Lower leg skin (tissue), 4 donors: ENCODE results near the gene ZBTB16. TPM values are rescaled to one million over a fixed set of nuclear protein-coding genes. Genes with fewer than 3 reads are reported as not detected.

Experiments
- DNase-seq, 2 donors: peaks; one replicate each; pipeline ENCODE4 v3.0.0-alpha.2; 2019; ENCODE audit warnings: low spot score in 2 of 2
- H3K4me3 ChIP-seq: fragments of 200-600 bp; sonication (generic); 2 replicates; pipeline ENCODE4 v1.5.1; 2017; ENCODE audit warnings: mild to moderate bottlenecking, low read depth; ENCODE audit not compliant: poor library complexity, severe bottlenecking
- POLR2A ChIP-seq, 2 donors: fragments of 450-650 bp; IDR thresholded peaks; one replicate each; pipeline ENCODE4 v1.6.1; 2016 to 2017; ENCODE audit warnings: antibody characterized with exemption in 2 of 2, mild to moderate bottlenecking in 1 of 2, moderate library complexity in 1 of 2
- WGBS, 2 donors: methylation state at CpG; one replicate each; pipeline ENCODE4 v1.1.5; 2018; 5-methylcytosine and 5-hydroxymethylcytosine counted together
- intact Hi-C: fragments of 100-400 bp; cut with DNase I; formaldehyde crosslinking; loops from one replicate; pipeline ENCODE4 v1.15.0; 2023; ENCODE audit warnings: low total_unique reads
- total RNA-seq, 4 donors: library from RNA; depleted of rRNA; stranded (reverse); fragments of >200 nt; gene quantifications; one replicate each; pipeline ENCODE4 v1.1.0, GENCODE V29; 2016
- TF ChIP-seq, protein P1 (sequence below), 3 donors: fragments of 450-650 bp; IDR thresholded peaks; one replicate each; pipeline ENCODE4 v1.5.1; 2016; ENCODE audit warnings: antibody characterized with exemption in 3 of 3, mild to moderate bottlenecking in 3 of 3, moderate library complexity in 2 of 3

The ZBTB16 gene
- total RNA-seq, 4 donors from 2014 or later, result 167 to 369 (median 233) TPM

DNA sequence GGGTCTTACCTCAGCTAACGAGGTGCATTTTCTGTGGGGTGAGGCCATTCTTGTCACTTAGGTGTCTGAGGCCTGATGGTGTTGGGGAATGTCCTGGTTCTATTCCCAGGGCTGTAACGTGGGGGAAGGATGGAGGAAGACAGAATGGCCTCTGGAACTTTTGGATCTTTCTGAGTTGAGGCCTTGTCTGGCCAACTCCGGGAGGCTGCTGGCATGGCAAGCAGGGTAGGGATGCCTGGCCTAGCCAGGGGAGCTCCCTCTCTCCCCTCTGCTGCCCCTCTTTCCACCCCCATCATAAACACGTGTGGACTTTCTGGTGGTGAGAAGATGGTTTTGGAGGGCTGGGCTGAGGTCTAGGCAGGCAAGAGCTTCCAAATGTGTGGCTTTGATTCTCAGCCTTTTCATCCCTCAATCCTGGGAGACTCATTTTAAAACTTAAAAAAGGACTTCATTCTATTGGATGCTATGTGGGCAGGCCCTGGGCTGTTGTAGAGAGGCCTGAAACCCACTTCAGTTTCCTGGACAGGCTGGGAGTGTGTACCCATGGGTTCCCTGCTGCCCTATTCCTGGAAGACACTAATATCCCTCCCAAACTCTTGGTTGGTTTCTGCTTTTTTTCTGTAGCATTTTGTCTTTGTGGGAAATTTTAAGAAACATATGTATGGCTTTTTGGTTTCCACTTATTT, 30.9 kb downstream of the ZBTB16 start:
- no peak for TF ChIP-seq POLR2A (IDR thresholded peaks at IDR 0.05)
- TF ChIP-seq, protein P1, sequence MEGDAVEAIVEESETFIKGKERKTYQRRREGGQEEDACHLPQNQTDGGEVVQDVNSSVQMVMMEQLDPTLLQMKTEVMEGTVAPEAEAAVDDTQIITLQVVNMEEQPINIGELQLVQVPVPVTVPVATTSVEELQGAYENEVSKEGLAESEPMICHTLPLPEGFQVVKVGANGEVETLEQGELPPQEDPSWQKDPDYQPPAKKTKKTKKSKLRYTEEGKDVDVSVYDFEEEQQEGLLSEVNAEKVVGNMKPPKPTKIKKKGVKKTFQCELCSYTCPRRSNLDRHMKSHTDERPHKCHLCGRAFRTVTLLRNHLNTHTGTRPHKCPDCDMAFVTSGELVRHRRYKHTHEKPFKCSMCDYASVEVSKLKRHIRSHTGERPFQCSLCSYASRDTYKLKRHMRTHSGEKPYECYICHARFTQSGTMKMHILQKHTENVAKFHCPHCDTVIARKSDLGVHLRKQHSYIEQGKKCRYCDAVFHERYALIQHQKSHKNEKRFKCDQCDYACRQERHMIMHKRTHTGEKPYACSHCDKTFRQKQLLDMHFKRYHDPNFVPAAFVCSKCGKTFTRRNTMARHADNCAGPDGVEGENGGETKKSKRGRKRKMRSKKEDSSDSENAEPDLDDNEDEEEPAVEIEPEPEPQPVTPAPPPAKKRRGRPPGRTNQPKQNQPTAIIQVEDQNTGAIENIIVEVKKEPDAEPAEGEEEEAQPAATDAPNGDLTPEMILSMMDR (IDR thresholded peaks at IDR 0.05), result no peak
- no peak overlapping the region for H3K4me3 ChIP-seq
- intact Hi-C loops, result no loop called here
- DNase-seq, result peak in 1 of 2 donors; percentile 56
- WGBS, 2 donors, result 72 to 75% methylated on average over 4 of the region's 4 CpGs

DNA sequence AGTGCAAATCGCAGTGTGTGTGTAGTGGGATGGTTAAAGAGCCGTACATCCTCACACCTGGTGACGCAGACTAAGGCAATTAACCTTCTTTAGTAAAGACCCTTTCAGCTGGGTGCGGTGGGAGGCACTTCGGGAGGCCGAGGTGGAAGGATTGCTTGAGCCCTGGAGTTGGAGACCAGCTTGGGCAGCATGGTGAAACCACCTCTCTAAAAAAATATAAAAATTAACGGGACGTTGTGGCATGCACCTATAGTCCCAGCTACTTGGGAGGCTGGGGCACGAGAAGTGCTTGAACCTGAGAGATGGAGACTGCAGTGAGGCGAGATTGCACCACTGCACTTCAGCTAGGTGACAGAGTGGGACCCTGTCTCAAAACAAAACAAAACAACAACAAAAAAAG, 31.5 kb downstream of the ZBTB16 start:
- intact Hi-C loops, result no loop called here
- 91 to 94% methylated on average over 10 of the region's 10 CpGs for WGBS, 2 donors
- TF ChIP-seq, protein P1 (IDR thresholded peaks at IDR 0.05), result no peak
- no peak for TF ChIP-seq POLR2A (IDR thresholded peaks at IDR 0.05)
- no peak overlapping the region for H3K4me3 ChIP-seq
- peak in 1 of 2 donors; percentile 78 for DNase-seq

DNA sequence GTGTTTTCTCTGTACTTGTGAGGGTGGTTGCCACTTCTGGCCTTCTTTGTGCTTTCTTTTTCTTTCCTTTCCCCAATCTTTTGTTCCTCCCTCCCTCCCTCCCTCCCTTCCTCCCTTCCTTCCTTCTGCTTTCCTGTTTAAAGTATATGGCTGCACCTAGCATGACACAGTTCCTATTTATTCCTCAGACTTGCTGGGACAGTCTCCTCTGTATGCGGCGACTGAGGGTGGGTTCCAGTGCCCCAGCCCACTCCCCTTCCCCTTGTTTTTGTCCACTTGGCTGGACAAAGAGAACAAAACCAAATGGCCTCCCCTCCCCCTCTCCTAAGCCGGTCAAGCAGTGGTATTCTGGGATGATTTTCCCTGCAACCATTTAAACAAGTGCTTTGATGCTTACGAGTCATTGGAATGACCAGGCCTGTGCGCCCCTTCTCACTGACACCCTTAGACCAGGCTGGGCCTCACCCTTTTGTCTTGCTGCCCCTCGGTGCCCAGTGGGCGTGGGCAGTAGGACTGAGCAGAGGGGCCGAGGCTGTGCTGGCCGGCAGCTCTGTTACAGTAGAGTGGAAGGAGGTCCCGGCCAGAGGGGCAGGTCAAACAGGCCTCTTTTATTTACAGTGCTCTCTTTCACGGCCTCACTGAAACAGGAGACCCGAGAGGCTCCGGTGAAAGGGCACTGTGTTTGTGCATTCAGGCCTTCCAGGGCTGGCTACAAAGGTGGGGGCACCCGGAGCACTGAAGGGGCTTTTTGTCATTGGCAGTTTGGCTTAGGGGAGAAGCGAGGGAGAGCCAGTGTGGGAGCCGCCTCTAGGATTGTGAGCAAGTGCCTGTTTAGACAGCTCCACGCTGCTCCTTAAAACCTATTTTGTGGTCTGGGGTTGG, 32.2 kb downstream of the ZBTB16 start:
- intact Hi-C loops, result no loop called here
- TF ChIP-seq, protein P1 (IDR thresholded peaks at IDR 0.05), result no peak
- TF ChIP-seq POLR2A (IDR thresholded peaks at IDR 0.05), result no peak
- 81 to 85% methylated on average over 17 of the region's 17 CpGs for WGBS, 2 donors
- H3K4me3 ChIP-seq, result no peak overlapping the region
- peak in 1 of 2 donors; percentile 75 for DNase-seq

DNA sequence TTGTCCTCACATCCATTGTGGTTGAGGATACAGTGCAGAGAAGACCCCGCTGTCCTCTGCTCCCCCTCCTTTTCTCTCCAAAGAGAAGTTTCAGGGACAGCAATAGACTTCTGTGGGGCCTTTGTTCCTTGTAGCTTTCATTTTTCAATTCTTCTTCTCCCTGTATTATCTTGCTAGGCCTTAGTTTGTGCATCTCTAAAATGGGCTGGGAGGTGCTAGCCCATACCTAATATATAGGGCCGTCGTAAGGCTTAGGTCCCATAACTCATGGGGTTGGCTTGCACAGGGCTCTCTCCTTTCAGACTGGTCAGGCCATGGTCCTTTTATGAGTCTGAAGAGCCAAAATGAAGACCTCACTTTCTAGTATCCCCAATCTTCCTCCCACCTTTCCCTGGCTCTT, 33.0 kb downstream of the ZBTB16 start:
- DNase-seq, result no peak
- WGBS, 2 donors, result 84 to 94% methylated on average over 3 of the region's 3 CpGs
- intact Hi-C loops, result no loop called here
- H3K4me3 ChIP-seq, result no peak overlapping the region
- TF ChIP-seq, protein P1 (IDR thresholded peaks at IDR 0.05), result no peak
- no peak for TF ChIP-seq POLR2A (IDR thresholded peaks at IDR 0.05)

DNA sequence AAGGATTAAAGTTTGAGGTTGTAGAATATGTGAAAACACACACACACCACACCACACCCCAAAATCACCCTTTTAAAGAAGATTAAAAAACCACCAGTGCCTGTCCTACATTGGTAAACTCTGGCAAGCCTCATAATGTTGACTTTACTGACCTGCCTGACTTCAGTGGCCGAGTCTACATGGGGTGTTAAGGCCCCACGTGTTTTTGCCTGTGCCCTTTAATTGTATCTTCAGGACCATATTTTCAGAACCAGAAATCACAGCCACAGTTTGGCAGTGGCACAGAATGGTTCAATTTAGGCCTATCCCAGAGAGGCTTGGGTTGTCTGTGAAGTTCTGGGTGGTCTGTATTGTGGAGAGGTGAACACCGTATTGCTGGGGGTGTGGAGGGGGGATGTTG, 33.4 kb downstream of the ZBTB16 start:
- DNase-seq, result no peak
- TF ChIP-seq, protein P1 (IDR thresholded peaks at IDR 0.05), result no peak
- intact Hi-C loops, result no loop called here
- H3K4me3 ChIP-seq, result no peak overlapping the region
- WGBS, 2 donors, result 69 to 89% methylated on average over 3 of the region's 3 CpGs
